ENCODE measurements around the gene STRN3.

GRCh38 chr14:30855345-30856037 lies 170.7 kb downstream of the STRN3 start:
- TF ChIP-seq CTCF (IDR thresholded peaks at IDR 0.05) = no peak
- TF ChIP-seq POLR2A (IDR thresholded peaks at IDR 0.05) = no peak
